Measurements from ENCODE around the gene DDT.
"Not testable (repeated sequence)": the region's sequence is repeated elsewhere in the genome, so short reads cannot be mapped to it uniquely, and the experiment has no call there.

DNA sequence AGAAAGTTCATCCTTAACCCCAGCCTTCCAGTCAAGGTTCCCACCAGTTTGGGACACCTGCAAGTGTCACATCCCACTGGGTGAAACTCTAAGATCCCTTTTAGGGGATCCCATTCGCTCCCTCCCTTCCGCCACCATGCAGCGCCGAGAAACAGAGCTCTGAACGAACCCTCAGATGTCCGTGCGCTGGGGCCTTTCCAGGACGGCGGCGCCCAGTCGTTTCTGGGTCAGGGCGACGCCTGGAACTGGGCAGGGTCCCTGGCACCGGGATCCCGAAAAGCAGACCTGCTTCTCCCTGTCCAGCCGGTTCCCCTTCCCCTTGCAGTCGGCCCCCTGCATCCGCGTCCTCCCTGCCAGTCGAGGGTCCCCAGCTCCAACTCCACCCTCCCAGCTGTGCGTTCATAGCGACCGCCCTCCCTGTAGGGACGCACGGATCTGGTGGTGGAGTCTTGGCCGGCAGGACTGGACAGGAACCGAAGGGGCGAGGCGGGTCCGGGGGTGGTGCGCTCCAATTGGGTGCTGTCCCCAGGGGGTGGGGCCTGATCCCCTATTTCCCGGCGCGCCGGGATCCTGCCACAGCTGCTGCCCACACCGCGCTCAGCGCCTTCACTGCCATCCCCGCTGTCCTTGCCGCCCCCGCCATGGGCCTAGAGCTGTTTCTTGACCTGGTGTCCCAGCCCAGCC is 5.5 kb upstream of the DDT start, which contains the start of gene GSTT2:
- TF ChIP-seq, protein P1, sequence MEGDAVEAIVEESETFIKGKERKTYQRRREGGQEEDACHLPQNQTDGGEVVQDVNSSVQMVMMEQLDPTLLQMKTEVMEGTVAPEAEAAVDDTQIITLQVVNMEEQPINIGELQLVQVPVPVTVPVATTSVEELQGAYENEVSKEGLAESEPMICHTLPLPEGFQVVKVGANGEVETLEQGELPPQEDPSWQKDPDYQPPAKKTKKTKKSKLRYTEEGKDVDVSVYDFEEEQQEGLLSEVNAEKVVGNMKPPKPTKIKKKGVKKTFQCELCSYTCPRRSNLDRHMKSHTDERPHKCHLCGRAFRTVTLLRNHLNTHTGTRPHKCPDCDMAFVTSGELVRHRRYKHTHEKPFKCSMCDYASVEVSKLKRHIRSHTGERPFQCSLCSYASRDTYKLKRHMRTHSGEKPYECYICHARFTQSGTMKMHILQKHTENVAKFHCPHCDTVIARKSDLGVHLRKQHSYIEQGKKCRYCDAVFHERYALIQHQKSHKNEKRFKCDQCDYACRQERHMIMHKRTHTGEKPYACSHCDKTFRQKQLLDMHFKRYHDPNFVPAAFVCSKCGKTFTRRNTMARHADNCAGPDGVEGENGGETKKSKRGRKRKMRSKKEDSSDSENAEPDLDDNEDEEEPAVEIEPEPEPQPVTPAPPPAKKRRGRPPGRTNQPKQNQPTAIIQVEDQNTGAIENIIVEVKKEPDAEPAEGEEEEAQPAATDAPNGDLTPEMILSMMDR (IDR thresholded peaks at IDR 0.05; ENCODE audit: low read depth, low read length, poor library complexity, severe bottlenecking) = not testable (repeated sequence)
- TF ChIP-seq EZH2phosphoT487 (IDR thresholded peaks at IDR 0.05; ENCODE audit: borderline replicate concordance, low read length) = not testable (repeated sequence)
